Epithelial cell of esophagus (primary cell): Measurements from ENCODE around the gene LRMDA.

Experiments
- DNase-seq: peaks from one replicate; pipeline ENCODE4 v3.0.0; 2010; ENCODE audit warnings: low read depth
- H3K4me3 ChIP-seq: 2 replicates; pipeline ENCODE4 v1.5.1; 2011; ENCODE audit warnings: mild to moderate bottlenecking, low read length, control low read depth
- CTCF ChIP-seq: IDR thresholded peaks from 2 replicates; pipeline ENCODE4 v1.5.1; 2011; ENCODE audit warnings: low read depth, mild to moderate bottlenecking, low read length, control low read depth, inconsistent platforms; ENCODE audit not compliant: insufficient read depth; ENCODE audit errors: missing control alignments

LRMDA gene

GRCh38 chr10:75937823-75938222 is 506.4 kb downstream of the LRMDA start:
- no peak for DNase-seq

DNA sequence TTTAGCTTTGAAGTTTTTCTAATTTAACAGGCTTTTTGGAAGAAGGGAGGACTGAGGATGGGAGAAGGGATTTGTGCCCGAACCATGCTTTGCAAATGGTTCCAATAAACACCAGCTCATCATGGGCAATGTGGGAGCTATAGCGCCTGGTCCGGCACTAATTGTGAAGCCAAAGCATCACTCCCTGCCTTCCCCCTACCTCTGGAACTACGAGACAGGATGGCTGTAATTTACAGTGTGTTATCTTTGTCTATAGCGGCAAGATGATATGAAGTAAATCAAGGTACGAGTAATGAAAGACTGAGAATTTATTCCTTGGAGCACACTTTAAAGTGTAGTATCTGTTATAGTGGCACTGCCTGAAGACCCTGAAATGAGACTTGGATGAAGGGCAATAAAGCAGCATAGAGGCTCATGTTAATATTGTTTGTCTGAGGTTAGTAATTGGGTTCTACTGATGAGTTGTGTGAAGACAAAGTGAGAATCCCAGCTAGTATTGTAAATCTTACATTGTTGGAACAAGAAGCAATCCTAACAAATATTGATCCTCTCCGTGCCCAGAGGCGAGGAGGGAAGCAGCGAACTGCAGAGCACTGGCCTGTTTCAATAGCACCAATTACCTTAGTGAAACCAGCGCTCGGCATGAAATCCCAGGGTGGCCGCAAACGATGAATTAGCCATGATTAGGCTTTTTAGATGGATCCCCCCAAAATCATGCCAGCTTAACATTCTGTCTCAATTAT is 507.1 kb downstream of the LRMDA start:
- no peak for DNase-seq
- no peak for TF ChIP-seq CTCF
- no peak overlapping the region for H3K4me3 ChIP-seq

More at GRCh38 chr10:75937823-75938222, 506.4 kb downstream of the LRMDA start:
- H3K4me3 ChIP-seq: no peak overlapping the region
- no peak for TF ChIP-seq CTCF

DNA sequence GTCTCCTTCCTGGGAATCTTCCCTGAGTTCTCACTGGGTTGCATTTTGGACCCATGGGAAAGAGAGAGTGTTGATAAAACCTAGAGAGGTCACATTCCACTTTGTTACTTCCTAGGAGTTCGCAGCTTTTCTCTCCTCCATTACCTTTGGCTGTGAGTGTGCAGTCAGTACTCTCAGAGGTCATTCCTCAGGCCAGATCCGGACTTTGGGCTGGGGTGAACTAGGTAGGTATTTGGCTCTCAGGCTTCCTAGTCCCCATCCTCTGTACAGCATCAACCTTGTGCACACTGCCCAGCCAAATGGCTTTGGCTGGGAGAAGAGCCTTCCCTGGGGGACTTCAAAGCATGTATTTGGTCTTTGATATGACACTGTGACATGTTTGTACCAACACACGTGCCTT is 508.1 kb downstream of the LRMDA start:
- no peak for DNase-seq
- no peak overlapping the region for H3K4me3 ChIP-seq

GRCh38 chr10:75940742-75941141 is 509.3 kb downstream of the LRMDA start:
- no peak for DNase-seq
- H3K4me3 ChIP-seq: no peak overlapping the region
- TF ChIP-seq CTCF: no peak

More for the DNA sequence above, 508.1 kb downstream of the LRMDA start:
- TF ChIP-seq CTCF: no peak

DNA sequence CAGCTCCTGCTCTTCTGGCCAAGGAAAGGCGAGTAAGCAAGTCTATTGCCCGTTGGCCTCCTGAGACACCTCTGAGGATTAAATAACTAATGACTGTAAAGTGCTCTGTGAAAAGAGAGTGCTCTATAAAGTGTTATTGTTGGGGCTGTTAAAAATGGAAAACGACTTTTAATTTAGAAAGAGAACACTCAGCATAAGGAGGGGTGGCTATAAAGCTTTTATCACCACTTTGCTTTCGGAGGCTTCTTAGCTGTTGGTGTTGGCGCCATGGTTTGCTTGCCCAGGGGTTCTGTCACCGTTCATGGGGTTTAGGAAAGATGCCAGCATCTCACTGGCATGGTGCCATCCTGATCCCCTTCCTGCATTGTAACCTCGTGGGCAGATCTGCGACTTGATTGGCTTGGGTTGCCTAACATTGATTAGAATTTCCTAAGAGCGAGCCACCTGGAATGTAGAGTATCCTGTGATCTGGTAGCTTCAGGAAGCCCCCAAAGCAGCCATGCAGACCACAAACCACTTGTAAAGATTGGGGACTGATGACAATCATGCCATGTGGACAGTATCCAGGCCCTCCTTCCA is 509.9 kb downstream of the LRMDA start:
- no peak for TF ChIP-seq CTCF
- DNase-seq: no peak
- H3K4me3 ChIP-seq: no peak overlapping the region

- TF ChIP-seq CTCF: no peak
- H3K4me3 ChIP-seq: no peak overlapping the region
These were observed 512.6 kb downstream of the LRMDA start for GRCh38 chr10:75944061-75944460.

GRCh38 chr10:75948583-75948982 is 517.2 kb downstream of the LRMDA start:
- no peak for TF ChIP-seq CTCF
- H3K4me3 ChIP-seq: no peak overlapping the region
- DNase-seq: no peak

More at GRCh38 chr10:75944061-75944460, 512.6 kb downstream of the LRMDA start:
- no peak for DNase-seq
